ENCODE data around the gene PRR33. TPM values are rescaled to one million over a fixed set of nuclear protein-coding genes. Genes with fewer than 3 reads are reported as not detected.

Gene PRR33
- total RNA-seq, 2 experiments from 2014 or later = not detected

DNA sequence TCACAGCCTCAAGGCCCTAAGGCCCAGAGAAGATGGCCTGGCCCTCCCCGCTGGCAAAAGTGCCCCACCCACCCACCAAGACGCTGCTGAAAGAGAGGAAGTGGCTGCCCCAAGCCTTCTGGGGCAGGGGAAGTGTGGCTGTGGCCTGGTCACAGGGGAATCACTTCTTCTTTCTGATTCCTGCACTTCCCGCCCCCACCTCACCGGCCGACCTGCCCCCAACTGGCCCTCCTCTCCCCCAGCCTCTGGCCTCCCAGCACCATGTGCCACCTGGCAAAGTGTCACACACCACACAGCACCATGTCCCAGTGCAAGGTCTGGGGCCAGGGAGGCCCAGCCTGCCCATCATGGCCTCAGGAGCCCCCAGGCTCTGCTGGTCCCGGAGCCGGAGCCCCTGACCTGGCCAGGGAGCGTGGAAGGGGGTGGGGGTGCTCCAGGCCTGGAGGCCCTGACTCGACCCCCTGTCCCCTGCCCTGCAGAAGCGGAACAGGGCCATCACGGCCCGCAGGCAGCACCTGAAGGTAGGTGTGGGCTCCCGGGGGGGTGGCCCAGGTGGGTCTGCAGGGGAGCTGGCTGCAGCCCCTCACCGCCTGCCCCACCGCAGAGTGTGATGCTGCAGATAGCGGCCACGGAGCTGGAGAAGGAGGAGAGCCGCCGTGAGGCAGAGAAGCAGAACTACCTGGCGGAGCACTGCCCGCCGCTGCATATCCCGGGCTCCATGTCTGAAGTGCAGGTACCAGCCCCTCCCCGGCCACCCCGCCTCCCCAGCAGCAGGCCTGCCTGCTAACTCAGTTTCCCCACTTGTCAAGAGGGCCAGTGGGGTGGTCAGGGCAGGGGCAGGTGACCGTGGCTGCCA, 51.5 kb downstream of the PRR33 start:
- no peak overlapping the region for H3K27ac ChIP-seq (ENCODE audit: low read depth in 1 of 2, low read length in 2 of 2)
- POLR2A ChIA-PET = no interaction called here
- DNase-seq = peak in 4 of 14 experiments; percentile 4 to 69 (median 58)

DNA sequence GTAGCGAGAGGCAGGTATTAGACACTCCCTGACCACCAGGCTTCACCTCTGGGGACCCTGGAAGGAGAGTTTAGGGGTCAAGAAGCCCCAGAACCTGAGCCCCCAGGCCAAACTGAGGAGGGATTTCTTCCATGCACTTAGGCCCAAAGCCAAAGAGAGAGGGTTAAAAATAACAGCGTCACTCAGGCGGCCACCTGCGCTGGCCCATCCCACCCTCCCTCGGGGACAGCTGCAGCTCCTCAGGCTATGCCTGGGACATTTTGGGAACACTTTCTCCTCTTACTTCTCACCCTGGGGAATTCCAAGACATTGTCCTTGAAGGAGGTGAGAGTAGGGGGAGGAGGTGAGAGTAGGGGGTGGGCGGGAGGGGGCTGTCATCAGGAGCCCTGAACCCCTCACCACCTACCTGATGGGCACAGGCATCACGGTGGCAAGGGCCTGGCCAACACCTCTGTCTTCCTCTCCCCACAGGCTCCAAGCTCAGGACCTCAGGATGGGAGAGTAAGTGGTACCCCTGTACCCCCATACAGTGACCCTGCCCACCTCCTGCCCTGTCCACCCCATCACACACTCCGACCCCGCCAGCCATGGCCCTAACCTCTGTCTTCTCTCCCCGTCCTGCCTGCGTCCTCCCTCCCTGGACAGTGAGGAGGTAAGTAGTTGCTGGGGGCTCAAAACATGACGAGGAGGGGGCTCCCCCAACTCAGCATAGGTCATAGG, 52.3 kb downstream of the PRR33 start:
- POLR2A ChIA-PET = interaction anchor here (1.2 to 1.3 kb wide), 2 partner anchors 13 to 161 kb away, joined by 3 to 4 read pairs; partner anchors contain the start of gene LSP1
- peaks cover 25% of the 10 kb centered on the region for H3K4me1 Mint-ChIP-seq (ENCODE audit: low read depth)

More for the DNA sequence above, 51.5 kb downstream of the PRR33 start:
- H3K4me1 ChIP-seq (ENCODE audit: insufficient read depth, low read length) = peaks cover 50% of the 10 kb centered on the region
- intact Hi-C loops (cut with DNase I, micrococcal nuclease) = no loop called here
- Mint-ChIP-seq H3K27me3 (no peaks in the 10 kb centered on the region), H3K4me1 (ENCODE audit: low read depth) (peaks cover 33% of the 10 kb centered on the region), H3K27ac (no peak overlapping the region), H3K36me3 (ENCODE audit: low read depth) (no peaks in the 10 kb centered on the region), H3K9me3 (no peaks in the 10 kb centered on the region), H3K4me3 (no peak overlapping the region)
- H3K36me3 ChIP-seq (ENCODE audit: insufficient read depth, low read length) = no peaks in the 10 kb centered on the region
- CTCF ChIA-PET = interaction anchor here (1.4 kb wide), 1 partner anchor 162 kb away, joined by 3 read pairs; no protein-coding TSS in a partner anchor
- H3K4me3 ChIP-seq (ENCODE audit: low read length) = no peak overlapping the region
- H3K27me3 ChIP-seq (ENCODE audit: control insufficient read depth in 1 of 2, insufficient read depth in 2 of 2, low read length in 2 of 2) = peaks cover 0 to 2% of the 10 kb centered on the region in 2 experiments
- no peak for ATAC-seq (ENCODE audit: poor library complexity)
- TF ChIP-seq, protein P1, sequence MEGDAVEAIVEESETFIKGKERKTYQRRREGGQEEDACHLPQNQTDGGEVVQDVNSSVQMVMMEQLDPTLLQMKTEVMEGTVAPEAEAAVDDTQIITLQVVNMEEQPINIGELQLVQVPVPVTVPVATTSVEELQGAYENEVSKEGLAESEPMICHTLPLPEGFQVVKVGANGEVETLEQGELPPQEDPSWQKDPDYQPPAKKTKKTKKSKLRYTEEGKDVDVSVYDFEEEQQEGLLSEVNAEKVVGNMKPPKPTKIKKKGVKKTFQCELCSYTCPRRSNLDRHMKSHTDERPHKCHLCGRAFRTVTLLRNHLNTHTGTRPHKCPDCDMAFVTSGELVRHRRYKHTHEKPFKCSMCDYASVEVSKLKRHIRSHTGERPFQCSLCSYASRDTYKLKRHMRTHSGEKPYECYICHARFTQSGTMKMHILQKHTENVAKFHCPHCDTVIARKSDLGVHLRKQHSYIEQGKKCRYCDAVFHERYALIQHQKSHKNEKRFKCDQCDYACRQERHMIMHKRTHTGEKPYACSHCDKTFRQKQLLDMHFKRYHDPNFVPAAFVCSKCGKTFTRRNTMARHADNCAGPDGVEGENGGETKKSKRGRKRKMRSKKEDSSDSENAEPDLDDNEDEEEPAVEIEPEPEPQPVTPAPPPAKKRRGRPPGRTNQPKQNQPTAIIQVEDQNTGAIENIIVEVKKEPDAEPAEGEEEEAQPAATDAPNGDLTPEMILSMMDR (IDR thresholded peaks at IDR 0.05) = no peak
- H3K9me3 ChIP-seq (ENCODE audit: control insufficient read depth in 1 of 2, insufficient read depth in 1 of 2, low read length in 2 of 2) = no peaks in the 10 kb centered on the region

More for the DNA sequence above, 52.3 kb downstream of the PRR33 start:
- CTCF ChIA-PET = interaction anchor here (1.1 kb wide), 1 partner anchor 43 kb away, joined by 4 read pairs; no protein-coding TSS in a partner anchor
- Histone ChIP-seq H3K9me3 (ENCODE audit: control insufficient read depth in 1 of 2, insufficient read depth in 1 of 2, low read length in 2 of 2) (peaks cover 0 to 3% of the 10 kb centered on the region in 2 experiments), H3K36me3 (ENCODE audit: insufficient read depth, low read length) (no peaks in the 10 kb centered on the region), H3K4me1 (ENCODE audit: insufficient read depth, low read length) (peaks cover 42% of the 10 kb centered on the region), H3K4me3 (ENCODE audit: low read length) (no peak overlapping the region), H3K27me3 (ENCODE audit: control insufficient read depth in 1 of 2, insufficient read depth in 2 of 2, low read length in 2 of 2) (peaks cover 0 to 2% of the 10 kb centered on the region in 2 experiments), H3K27ac (ENCODE audit: low read depth in 1 of 2, low read length in 2 of 2) (no peak overlapping the region)
- TF ChIP-seq, protein P1 (IDR thresholded peaks at IDR 0.05) = no peak
- intact Hi-C loops (cut with DNase I, micrococcal nuclease) = no loop called here
- Mint-ChIP-seq H3K9me3 (no peaks in the 10 kb centered on the region), H3K27ac (no peak overlapping the region), H3K36me3 (ENCODE audit: low read depth) (no peaks in the 10 kb centered on the region), H3K4me3 (no peak overlapping the region), H3K27me3 (no peaks in the 10 kb centered on the region)
- ATAC-seq (ENCODE audit: poor library complexity) (no peak), DNase-seq (peak in 1 of 14 experiments; percentile 13)

Measured in CD4-positive, alpha-beta T cell (primary cell).